A549 (cell line): ENCODE data around the gene LGMN.

Experiments used
- CTCF ChIP-seq: fragments of >200 bp; sonication (Bioruptor Twin); formaldehyde crosslinking; IDR thresholded peaks from 3 replicates; pipeline ENCODE4 v1.5.1; 2016
- EP300 ChIP-seq, 2 experiments: fragments of >200 bp; sonication (Bioruptor Twin); formaldehyde crosslinking; IDR thresholded peaks; 2 replicates in 1 of 2; 3 replicates in 1 of 2; pipeline ENCODE4 v1.6.1; 2016 to 2017
- ESRRA ChIP-seq: fragments of 150-350 bp; IDR thresholded peaks from 2 replicates; pipeline ENCODE4 v1.6.1; 2014; ENCODE audit warnings: mild to moderate bottlenecking, low read length, borderline replicate concordance
- JUN ChIP-seq, 2 experiments: fragments of >200 bp; sonication (Bioruptor Twin); formaldehyde crosslinking; IDR thresholded peaks; 2 replicates in 1 of 2; 3 replicates in 1 of 2; pipeline ENCODE4 v1.6.1; 2016 to 2017
- JUNB ChIP-seq: fragments of >200 bp; sonication (Bioruptor Twin); formaldehyde crosslinking; IDR thresholded peaks from 2 replicates; pipeline ENCODE4 v1.6.1; 2016
- MAX ChIP-seq: IDR thresholded peaks from 2 replicates; pipeline ENCODE4 v1.6.1; 2012
- MAZ ChIP-seq: fragments of 150-350 bp; IDR thresholded peaks from 2 replicates; pipeline ENCODE4 v1.6.1; 2014; ENCODE audit warnings: antibody characterized with exemption, low read depth, low read length, borderline replicate concordance
- POLR2A ChIP-seq: IDR thresholded peaks from 2 replicates; pipeline ENCODE4 v1.6.1; 2012; ENCODE audit warnings: mild to moderate bottlenecking, low read length
- ZSCAN20 ChIP-seq: fragments of 250-450 bp; sonication (Bioruptor Pico); IDR thresholded peaks from 2 replicates; pipeline ENCODE4 v1.8.0; 2022; ENCODE audit warnings: mild to moderate bottlenecking, moderate library complexity
- TF ChIP-seq, protein P1 (sequence below): fragments of 250-450 bp; sonication (Bioruptor Pico); IDR thresholded peaks from 2 replicates; pipeline ENCODE4 v1.5.0; 2021; ENCODE audit warnings: mild to moderate bottlenecking, moderate library complexity, borderline replicate concordance

DNA sequence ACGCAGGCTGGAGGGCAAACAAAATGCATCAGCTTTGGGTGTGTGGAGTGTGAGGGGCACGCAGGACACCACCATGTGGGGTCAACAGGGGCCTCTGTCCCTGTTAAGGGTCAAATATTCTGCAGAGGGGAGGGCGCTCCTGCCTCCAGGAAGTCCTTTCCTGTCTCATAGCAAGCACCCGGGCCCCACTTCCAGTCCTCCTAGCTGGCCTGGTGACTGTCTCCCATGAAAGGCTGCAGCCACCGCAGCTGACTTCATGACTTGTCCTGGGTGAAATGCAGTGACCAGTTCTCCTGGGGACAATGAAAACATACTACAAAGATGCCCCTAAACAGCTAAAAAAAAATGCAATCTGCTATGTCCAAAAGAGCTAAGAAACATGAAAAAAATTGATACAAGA lies 53.6 kb downstream of the LGMN start:
- TF ChIP-seq MAX (no peak), JUNB (no peak), CTCF (no peak), POLR2A (no peak), JUN (IDR thresholded peaks at IDR 0.05) (no peak), MAZ (no peak), ESRRA (no peak), ZSCAN20 (CRISPR knock-in tag) (no peak), EP300 (IDR thresholded peaks at IDR 0.05) (no peak)
- TF ChIP-seq, protein P1, sequence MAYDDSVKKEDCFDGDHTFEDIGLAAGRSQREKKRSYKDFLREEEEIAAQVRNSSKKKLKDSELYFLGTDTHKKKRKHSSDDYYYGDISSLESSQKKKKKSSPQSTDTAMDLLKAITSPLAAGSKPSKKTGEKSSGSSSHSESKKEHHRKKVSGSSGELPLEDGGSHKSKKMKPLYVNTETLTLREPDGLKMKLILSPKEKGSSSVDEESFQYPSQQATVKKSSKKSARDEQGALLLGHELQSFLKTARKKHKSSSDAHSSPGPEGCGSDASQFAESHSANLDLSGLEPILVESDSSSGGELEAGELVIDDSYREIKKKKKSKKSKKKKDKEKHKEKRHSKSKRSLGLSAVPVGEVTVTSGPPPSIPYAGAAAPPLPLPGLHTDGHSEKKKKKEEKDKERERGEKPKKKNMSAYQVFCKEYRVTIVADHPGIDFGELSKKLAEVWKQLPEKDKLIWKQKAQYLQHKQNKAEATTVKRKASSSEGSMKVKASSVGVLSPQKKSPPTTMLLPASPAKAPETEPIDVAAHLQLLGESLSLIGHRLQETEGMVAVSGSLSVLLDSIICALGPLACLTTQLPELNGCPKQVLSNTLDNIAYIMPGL (CRISPR knock-in tag): no peak
